B cell (primary cell): ENCODE data around the gene GPT2. TPM values are rescaled to one million over a fixed set of nuclear protein-coding genes. Genes with fewer than 3 reads are reported as not detected.

Source experiments
- ATAC-seq: fragments of 200-7000 bp; cut with Tn5 transposase; one replicate; pipeline ENCODE4 v1.10.0; 2021; ENCODE audit warnings: low read depth, mild to moderate bottlenecking, moderate number of reproducible peaks, moderate library complexity
- CTCF ChIA-PET: fragments of 350-600 bp; sonication (Branson Sonifier 250); formaldehyde crosslinking; loops from one replicate; lab custom pipeline; 2021; ENCODE audit warnings: antibody characterized with exemption, inconsistent platforms; lab: Charles Lee
- POLR2A ChIA-PET: fragments of 350-600 bp; sonication (Branson Sonifier 250); formaldehyde crosslinking; loops from one replicate; lab custom pipeline; 2021; ENCODE audit warnings: antibody characterized with exemption; lab: Charles Lee
- DNase-seq: peaks from one replicate; pipeline ENCODE4 v3.0.0; 2013
- H2AFZ ChIP-seq: 2 replicates; pipeline ENCODE4 v1.6.1; 2012; ENCODE audit warnings: mild to moderate bottlenecking, low read depth, low read length; ENCODE audit not compliant: insufficient read depth, poor library complexity, severe bottlenecking
- H3K27ac ChIP-seq, 2 donors: 1 replicate in 1 of 2; 2 replicates in 1 of 2; pipeline ENCODE4 v1.5.1; 2012 to 2013; ENCODE audit warnings: low read length in 2 of 2, mild to moderate bottlenecking in 2 of 2, moderate library complexity in 1 of 2
- H3K27me3 ChIP-seq, 4 experiments: fragments of 200-600 bp in 1 of 4; sonication (generic) in 1 of 4; replicated peaks in 1 of 4; 1 replicate in 2 of 4; 2 replicates in 2 of 4; pipeline versions ENCODE4 v1.6.1 to v1.7.0; 2013 to 2016; ENCODE audit warnings: low read length in 3 of 4, mild to moderate bottlenecking in 2 of 4, mixed read lengths in 1 of 4, moderate library complexity in 1 of 4; ENCODE audit not compliant: insufficient read depth in 4 of 4, control insufficient read depth in 3 of 4; ENCODE audit errors: control extremely low read depth in 1 of 4
- H3K36me3 ChIP-seq, 2 experiments: replicated peaks in 1 of 2; 1 replicate in 1 of 2; 2 replicates in 1 of 2; pipeline versions ENCODE4 v1.6.1 to v1.7.1; 2013; ENCODE audit warnings: low read length in 1 of 2; ENCODE audit not compliant: insufficient read depth in 2 of 2, control insufficient read depth in 1 of 2; ENCODE audit errors: control extremely low read depth in 1 of 2, extremely low read depth in 1 of 2
- H3K4me1 ChIP-seq, 2 donors: fragments of 200-600 bp in 1 of 2; sonication (generic) in 1 of 2; 1 replicate in 1 of 2; 2 replicates in 1 of 2; pipeline versions ENCODE4 v1.5.1 to v1.6.1; 2013 to 2017; ENCODE audit warnings: low read length in 2 of 2; ENCODE audit not compliant: control insufficient read depth in 2 of 2, insufficient read depth in 2 of 2
- H3K4me2 ChIP-seq: replicated peaks from 2 replicates; pipeline ENCODE3; 2012; ENCODE audit warnings: mild to moderate bottlenecking, low read depth, low read length; ENCODE audit not compliant: poor library complexity, severe bottlenecking
- H3K4me3 ChIP-seq, 5 experiments: fragments of 200-600 bp in 1 of 5; sonication (generic) in 1 of 5; 1 replicate in 3 of 5; 2 replicates in 2 of 5; pipeline versions ENCODE4 v1.5.1 to v1.7.0; 2011 to 2016; ENCODE audit warnings: low read length in 4 of 5, mild to moderate bottlenecking in 4 of 5, low read depth in 2 of 5, control low read depth in 1 of 5, moderate library complexity in 1 of 5; ENCODE audit not compliant: insufficient read depth in 1 of 5; ENCODE audit errors: control extremely low read depth in 1 of 5, extremely low read depth in 1 of 5
- H3K79me2 ChIP-seq: fragments of 200-600 bp; sonication (generic); one replicate; pipeline ENCODE4 v1.6.0; 2016; ENCODE audit warnings: low read length; ENCODE audit not compliant: control insufficient read depth, insufficient read depth
- H3K9ac ChIP-seq: fragments of 200-600 bp; sonication (generic); 2 replicates; pipeline ENCODE4 v1.6.1; 2017; ENCODE audit warnings: mild to moderate bottlenecking, low read length, moderate library complexity
- H3K9me3 ChIP-seq, 3 donors: one replicate each; pipeline versions ENCODE4 v1.6.1 to v1.7.1; 2013; ENCODE audit warnings: low read length in 2 of 3; ENCODE audit not compliant: control insufficient read depth in 2 of 3, insufficient read depth in 1 of 3; ENCODE audit errors: control extremely low read depth in 1 of 3
- H4K20me1 ChIP-seq: 2 replicates; pipeline ENCODE4 v1.6.0; 2012; ENCODE audit warnings: mild to moderate bottlenecking, low read length; ENCODE audit not compliant: insufficient read depth, control insufficient read depth, poor library complexity, severe bottlenecking
- H3K27ac Mint-ChIP-seq: one replicate; pipeline ENCODE4 v1.8.0; 2021; ENCODE audit warnings: mixed read lengths
- H3K27me3 Mint-ChIP-seq: one replicate; pipeline ENCODE4 v1.8.0; 2021; ENCODE audit warnings: mixed read lengths
- H3K4me1 Mint-ChIP-seq: one replicate; pipeline ENCODE4 v1.8.0; 2021; ENCODE audit warnings: mixed read lengths
- H3K4me3 Mint-ChIP-seq: one replicate; pipeline ENCODE4 v1.8.0; 2021; ENCODE audit warnings: mixed read lengths
- H3K9me3 Mint-ChIP-seq: one replicate; pipeline ENCODE4 v1.8.0; 2022; ENCODE audit warnings: mixed read lengths; ENCODE audit not compliant: insufficient read depth
- CTCF ChIP-seq: fragments of 200-600 bp; IDR thresholded peaks from one replicate; pipeline ENCODE4 v1.8.0; 2022; ENCODE audit warnings: antibody characterized with exemption, mild to moderate bottlenecking
- EZH2 ChIP-seq: IDR thresholded peaks from 2 replicates; pipeline ENCODE4 v1.6.1; 2012; ENCODE audit warnings: borderline replicate concordance, low read depth, mild to moderate bottlenecking, moderate library complexity, low read length; ENCODE audit not compliant: insufficient read depth, poor library complexity, severe bottlenecking
- WGBS: methylation state at CpG from one replicate; pipeline ENCODE4 v1.1.5; 2013; ENCODE audit warnings: missing lambda C conversion rate; ENCODE audit not compliant: insufficient coverage; 5-methylcytosine and 5-hydroxymethylcytosine counted together
- intact Hi-C: fragments of 100-400 bp; cut with micrococcal nuclease; formaldehyde crosslinking; loops from one replicate; pipeline ENCODE4 v1.10.0; 2022
- polyA plus RNA-seq: library from polyadenylated mRNA; depleted of rRNA; stranded (reverse); fragments of >200 nt; gene quantifications from 2 replicates; pipeline ENCODE4 v1.2.3, GENCODE V29; 2012
- total RNA-seq, 2 donors: library from RNA; stranded (reverse); fragments of 120-200 nt in 1 of 2; gene quantifications; 1 replicate in 1 of 2; 2 replicates in 1 of 2; pipeline versions ENCODE4 v1.2.3 to v1.2.4, GENCODE V29; 2013 to 2022

Gene GPT2
- total and polyA plus RNA-seq, 2 donors (not counting 1 experiment from before 2014, with no cell fraction given): 6.8 to 9.9 TPM

GRCh38 chr16:46949241-46949892 lies 65.2 kb downstream of the GPT2 start:
- Histone ChIP-seq H3K9me3 (no peaks in the 10 kb centered on the region), H2AFZ (no peak overlapping the region), H3K4me1 (no peaks in the 10 kb centered on the region), H3K9ac (no peak overlapping the region), H3K4me3 (no peak overlapping the region), H3K79me2 (no peaks in the 10 kb centered on the region), H3K27me3 (no peaks in the 10 kb centered on the region), H3K4me2 (no peak overlapping the region), H3K36me3 (peaks cover 0 to under 1% of the 10 kb centered on the region in 2 experiments), H3K27ac (no peak overlapping the region), H4K20me1 (no peaks in the 10 kb centered on the region)
- H3K27me3 Mint-ChIP-seq: no peaks in the 10 kb centered on the region
- H3K4me3 Mint-ChIP-seq: no peak overlapping the region
- peaks cover 3% of the 10 kb centered on the region for H3K4me1 Mint-ChIP-seq
- ChIA-PET POLR2A (interaction anchor here (0.7 kb wide), 1 partner anchor 1160 kb away, joined by 7 read pairs; no protein-coding TSS in a partner anchor), CTCF (interaction anchor here (0.5 to 3.7 kb wide), 10 partner anchors 19 to 1215 kb away, joined by 3 to 20 read pairs (median 6); partner anchors contain the start of genes ABCC12 and NETO2)
- ATAC-seq: no peak
- TF ChIP-seq EZH2 (no peak), CTCF (no peak)
- H3K27ac Mint-ChIP-seq: no peak overlapping the region
- intact Hi-C loops: loop anchor here (5.0 kb wide), 1 partner anchor 88 kb away; no protein-coding TSS in a partner anchor
- DNase-seq: no peak
- H3K9me3 Mint-ChIP-seq: no peaks in the 10 kb centered on the region
- 77% methylated on average over 7 of the region's 7 CpGs for WGBS

DNA sequence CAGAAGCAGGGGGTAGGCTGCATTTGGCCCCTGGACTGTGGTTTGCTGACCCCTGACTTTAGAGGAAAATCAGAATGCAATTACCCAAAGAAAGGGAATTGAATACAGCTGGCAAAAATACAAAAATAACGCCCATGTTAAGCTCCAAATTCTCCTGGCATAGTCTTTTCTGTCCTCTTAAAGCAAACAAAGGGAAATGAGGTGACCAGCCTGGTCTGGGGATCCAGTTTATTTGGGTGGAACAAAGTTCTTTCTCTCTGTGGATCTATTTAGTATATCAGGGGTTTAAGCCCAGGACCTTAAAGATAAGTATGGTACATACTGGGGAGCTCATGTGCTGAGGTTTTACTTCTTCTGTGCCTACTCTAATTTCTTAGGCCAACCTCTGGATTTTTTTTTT lies 65.8 kb downstream of the GPT2 start:
- H3K79me2 ChIP-seq: no peaks in the 10 kb centered on the region
- H3K9me3 ChIP-seq: no peaks in the 10 kb centered on the region
- H3K9ac ChIP-seq: no peak overlapping the region
- no peak overlapping the region for H3K4me3 Mint-ChIP-seq
- ChIA-PET POLR2A (interaction anchor here (0.7 kb wide), 1 partner anchor 1159 kb away, joined by 7 read pairs; no protein-coding TSS in a partner anchor), CTCF (interaction anchor here (0.5 to 1.9 kb wide), 3 partner anchors 87 to 1215 kb away, joined by 3 to 7 read pairs (median 5); no protein-coding TSS in a partner anchor)
- H3K4me1 Mint-ChIP-seq: peaks cover 3% of the 10 kb centered on the region
- H3K9me3 Mint-ChIP-seq: no peaks in the 10 kb centered on the region
- no peaks in the 10 kb centered on the region for H4K20me1 ChIP-seq
- H3K27me3 Mint-ChIP-seq: no peaks in the 10 kb centered on the region
- intact Hi-C loops: no loop called here
- no peak overlapping the region for H3K27ac ChIP-seq
- no CpG with 5 or more reads among the region's 1 CpG for WGBS
- no peak for TF ChIP-seq CTCF
- TF ChIP-seq EZH2: no peak
- H3K4me2 ChIP-seq: no peak overlapping the region
- H2AFZ ChIP-seq: no peak overlapping the region
- no peak overlapping the region for H3K27ac Mint-ChIP-seq
- no peaks in the 10 kb centered on the region for H3K4me1 ChIP-seq
- no peaks in the 10 kb centered on the region for H3K27me3 ChIP-seq
- peaks cover 4 to 7% of the 10 kb centered on the region in 2 experiments for H3K36me3 ChIP-seq
- ATAC-seq (no peak), DNase-seq (no peak)
- no peak overlapping the region for H3K4me3 ChIP-seq
